CD4-positive, alpha-beta T cell treated with Interleukin-6 at 100 ng/mL for 8 hours (primary cell): ENCODE results near the gene AP4S1.

Source experiments
- DNase-seq: peaks from one replicate; pipeline ENCODE4 v3.0.0-alpha.2; 2020; ENCODE audit warnings: mixed read lengths, low spot score

Gene AP4S1

DNA sequence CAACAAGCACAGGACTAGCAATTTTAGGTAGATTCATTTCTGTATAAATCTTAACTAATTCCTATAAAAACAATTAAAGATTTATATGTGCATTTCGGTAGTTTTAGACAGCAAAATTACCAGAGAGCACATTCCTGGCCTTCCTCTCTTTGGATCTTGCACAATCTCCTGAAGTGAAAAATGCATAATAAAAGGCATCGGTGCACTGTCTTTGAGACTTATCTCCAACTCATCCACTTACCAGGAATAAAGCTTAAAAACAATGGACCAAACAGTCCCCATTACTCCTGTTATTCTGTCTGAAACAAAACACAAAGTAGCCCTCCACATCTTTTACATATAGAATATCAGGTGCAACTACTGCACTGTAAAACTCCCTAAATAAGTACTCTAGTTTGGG lies 112.9 kb downstream of the AP4S1 start:
- DNase-seq = no peak

GRCh38 chr14:31139301-31139847 lies 113.9 kb downstream of the AP4S1 start:
- DNase-seq = no peak

- no peak for DNase-seq
Observed at GRCh38 chr14:31142455-31143087, 117.1 kb downstream of the AP4S1 start.
